Globus pallidus (tissue), 1 donor: ENCODE results near the gene ZNF648.
"Not testable (repeated sequence)": the region's sequence is repeated elsewhere in the genome, so short reads cannot be mapped to it uniquely, and the experiment has no call there.

Experiments
- DNase-seq: peaks from one replicate; pipeline ENCODE4 v3.0.0-alpha.2; 2015; ENCODE audit warnings: low spot score

The ZNF648 gene

GRCh38 chr1:182061594-182061993, at the start of gene ZNF648:
TSS of gene ZNF648 (minus strand) at chr1:182061712. CDS start at chr1:182058010, 3,702 bp downstream.
- no peak for DNase-seq

- DNase-seq, result no peak
Observed at GRCh38 chr1:182110635-182111034, 49.1 kb upstream of the ZNF648 start.

GRCh38 chr1:182109771-182110170, 48.3 kb upstream of the ZNF648 start:
- no peak for DNase-seq

DNA sequence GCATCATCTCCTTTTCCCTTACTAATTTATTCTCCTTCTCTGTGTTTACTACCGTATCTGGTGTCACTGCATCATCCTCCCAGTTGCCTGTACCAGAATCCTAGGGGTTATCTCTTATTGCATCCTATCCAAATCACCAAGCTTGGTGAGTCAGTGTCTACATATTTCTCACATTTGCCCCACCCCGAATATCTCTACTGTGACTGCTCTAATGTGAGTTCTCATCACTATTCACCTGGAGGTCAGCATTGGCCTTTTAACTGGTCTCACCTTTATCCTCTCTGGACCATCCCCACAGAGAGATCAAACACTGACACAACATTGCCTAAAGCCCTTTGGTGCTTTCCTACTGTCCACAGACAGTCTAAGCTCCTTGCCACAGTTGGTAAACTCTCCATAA, 45.7 kb upstream of the ZNF648 start:
- DNase-seq, result no peak

GRCh38 chr1:182102043-182102416, 40.5 kb upstream of the ZNF648 start:
- DNase-seq, result no peak

- no peak for DNase-seq
Observed at GRCh38 chr1:182101415-182102042, 40.0 kb upstream of the ZNF648 start.

GRCh38 chr1:182098301-182098700, 36.8 kb upstream of the ZNF648 start:
- DNase-seq, result no peak

- DNase-seq, result no peak
Observed at GRCh38 chr1:182095946-182096345, 34.4 kb upstream of the ZNF648 start.

- not testable (repeated sequence) for DNase-seq
Observed at GRCh38 chr1:182094514-182095005, 33.0 kb upstream of the ZNF648 start.

DNA sequence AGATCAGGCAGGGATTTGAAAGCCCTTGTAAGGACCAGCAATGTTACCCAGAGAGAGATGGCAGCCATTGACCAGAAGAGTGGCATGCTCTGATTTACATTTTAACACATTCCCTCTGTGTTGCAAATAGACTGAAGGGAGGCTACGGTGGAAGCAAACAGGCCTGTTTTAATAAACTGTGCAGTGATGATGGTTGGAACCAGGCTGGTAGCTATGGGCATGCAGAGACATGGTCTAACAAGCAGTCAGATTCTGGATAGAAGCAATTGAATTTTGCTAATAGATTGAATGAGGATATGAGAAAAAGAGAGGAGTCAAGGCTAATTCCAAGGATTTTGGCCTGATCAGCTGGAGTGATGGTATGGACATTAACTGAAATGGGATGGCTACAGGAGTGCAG, 32.3 kb upstream of the ZNF648 start:
- no peak for DNase-seq

DNA sequence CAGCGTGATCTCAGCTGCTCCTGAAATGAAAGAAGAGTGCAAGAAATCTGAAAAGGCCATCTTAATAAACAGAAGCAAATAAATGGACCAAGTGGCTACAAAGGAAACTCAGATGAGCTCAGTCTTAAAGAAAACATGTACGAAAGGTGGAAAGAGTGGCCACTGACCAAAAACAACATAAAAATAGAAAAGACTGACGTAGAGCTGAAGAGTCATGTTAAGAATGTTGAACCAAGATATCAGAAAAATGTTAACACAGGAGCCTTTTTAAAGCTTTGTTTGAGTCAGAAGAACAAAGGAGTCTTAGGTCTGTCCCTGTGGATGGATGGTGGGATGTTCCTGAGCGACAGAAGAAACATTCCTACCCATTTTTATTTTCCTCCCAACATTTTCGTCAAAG, 30.8 kb upstream of the ZNF648 start:
- no peak for DNase-seq

DNA sequence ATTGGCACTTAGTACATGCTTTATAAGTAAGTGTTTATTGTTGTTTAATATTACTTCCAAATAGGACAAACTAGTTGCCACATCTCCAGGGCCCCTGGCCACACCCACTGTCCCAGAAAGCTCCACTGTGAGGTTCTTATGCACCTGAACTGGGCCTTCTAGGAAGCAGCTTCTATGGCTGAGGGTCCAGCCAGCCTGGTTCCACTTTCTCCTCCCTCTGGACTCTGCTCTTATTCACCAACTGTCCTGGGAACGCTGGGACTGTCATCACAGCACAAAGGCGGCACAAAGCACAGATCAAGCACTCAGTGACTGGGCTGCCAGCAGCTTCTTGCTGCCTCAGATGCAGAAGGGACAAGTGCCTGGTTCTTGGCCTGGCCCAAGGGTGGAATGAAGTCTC, 29.6 kb upstream of the ZNF648 start:
- no peak for DNase-seq

- DNase-seq, result no peak
Observed at GRCh38 chr1:182087719-182088350, 26.3 kb upstream of the ZNF648 start.

- no peak for DNase-seq
Observed at GRCh38 chr1:182087304-182087703, 25.8 kb upstream of the ZNF648 start.

GRCh38 chr1:182086620-182087019, 25.1 kb upstream of the ZNF648 start:
- no peak for DNase-seq

DNA sequence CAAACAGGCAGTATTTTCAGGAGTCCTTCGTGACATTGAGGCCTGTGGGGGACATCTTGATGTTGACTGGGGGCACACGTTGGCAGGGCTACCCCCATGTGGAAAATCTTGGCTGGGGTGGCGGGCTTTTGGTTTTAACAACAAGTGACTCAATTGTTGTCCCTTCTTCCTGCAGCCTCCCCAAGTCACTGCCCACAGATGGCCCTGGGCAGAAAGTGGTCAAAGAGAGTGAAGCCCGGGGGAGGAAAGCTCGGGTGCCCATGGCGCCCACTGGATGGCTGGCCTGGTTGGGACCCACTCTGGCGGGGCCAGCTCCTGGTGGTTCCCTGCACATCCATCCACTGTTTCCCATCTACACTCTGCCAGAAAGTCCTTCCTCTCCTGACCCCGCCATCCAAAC, 24.6 kb upstream of the ZNF648 start:
- no peak for DNase-seq

DNA sequence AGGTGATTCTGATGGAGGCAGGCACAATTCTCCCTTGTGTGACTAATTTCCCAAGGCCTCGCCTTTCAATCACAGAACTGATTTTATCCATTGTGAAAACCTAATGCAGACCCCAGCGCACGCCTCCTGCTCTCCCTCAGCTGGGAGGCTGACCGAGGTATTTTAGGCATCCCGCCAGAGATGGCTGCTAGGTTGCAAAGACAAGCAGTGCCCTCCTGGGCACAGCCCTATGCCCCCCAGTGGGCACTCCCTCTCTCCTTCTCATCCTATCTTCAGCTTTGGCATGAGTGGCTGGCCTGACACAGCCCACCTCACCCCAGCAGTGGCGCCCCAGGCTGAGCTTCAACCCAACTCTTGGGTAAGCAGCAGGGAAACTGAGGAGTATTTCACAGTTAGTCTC, 24.2 kb upstream of the ZNF648 start:
- DNase-seq, result no peak

DNA sequence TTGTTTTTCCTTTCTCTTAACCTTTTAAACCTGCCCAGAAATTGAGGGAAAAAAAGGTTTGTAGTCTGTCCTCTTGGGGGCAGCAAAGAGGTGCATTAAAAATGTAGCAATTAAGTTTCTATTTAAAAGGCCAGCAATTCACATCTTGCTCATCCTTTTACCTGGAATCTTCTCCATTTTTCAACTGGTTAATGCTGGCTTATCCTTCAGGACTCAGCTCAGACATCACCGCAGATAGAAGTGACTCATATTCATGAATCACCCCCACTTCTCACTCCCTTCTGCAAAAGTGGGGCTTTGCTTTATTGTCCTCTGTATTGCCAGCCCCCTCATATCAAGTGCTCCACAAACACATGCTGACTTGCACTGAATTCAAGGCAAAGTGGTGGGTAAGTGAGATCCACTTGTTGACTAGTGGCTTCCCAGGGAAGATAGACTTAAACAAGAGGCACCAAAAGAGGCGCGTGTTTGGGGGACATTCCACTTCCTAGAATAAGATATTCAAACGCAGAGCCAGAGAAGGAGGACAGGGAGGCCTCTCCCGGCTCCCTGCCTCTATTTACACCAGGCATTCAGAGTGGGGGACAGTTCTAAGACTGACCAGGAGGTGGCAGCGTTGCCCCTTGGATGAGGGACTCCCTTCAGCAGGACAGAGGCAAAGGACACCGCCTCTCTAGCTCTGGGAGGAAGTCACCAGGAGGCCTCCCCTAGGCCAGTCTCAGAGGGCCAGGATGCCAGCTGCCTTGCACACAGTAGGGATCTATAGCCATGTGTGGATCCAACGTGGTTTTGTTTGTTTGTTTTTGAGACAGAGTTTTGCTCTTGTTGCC, 23.2 kb upstream of the ZNF648 start:
- peak; percentile 88 for DNase-seq

GRCh38 chr1:182083851-182084486, 22.5 kb upstream of the ZNF648 start:
- DNase-seq, result no peak

DNA sequence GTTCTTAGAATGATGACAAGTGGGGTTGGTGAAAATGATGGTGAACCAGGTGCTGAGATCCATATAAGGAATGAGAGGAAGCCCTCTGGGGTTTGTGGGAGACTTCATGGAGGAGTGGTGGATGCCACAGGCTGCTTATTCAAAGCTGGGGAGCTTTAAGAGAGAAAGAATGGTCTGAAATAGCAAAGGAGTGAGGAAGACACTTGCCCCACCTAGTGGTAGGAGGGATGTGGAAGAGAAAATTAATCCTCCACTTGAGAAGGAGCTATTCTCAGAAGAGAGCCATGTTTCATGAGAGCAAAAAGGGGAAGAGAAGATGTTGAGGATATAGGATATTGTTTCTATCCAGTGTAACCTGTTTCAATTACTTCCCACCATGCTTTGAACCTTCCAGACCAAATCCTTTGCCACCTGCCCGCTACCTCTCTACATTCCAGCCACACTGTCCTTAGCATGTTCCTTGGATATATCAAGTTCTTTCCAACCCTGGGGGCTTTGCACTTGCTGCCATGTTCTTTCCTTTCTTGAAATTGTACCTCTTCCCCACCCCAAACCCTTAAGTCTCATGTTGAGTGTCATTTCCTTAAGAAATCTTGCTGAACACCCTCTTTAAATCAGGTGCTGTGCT, 19.6 kb upstream of the ZNF648 start:
- peak; percentile 68 for DNase-seq

- DNase-seq, result no peak
Observed at GRCh38 chr1:182080040-182080439, 18.5 kb upstream of the ZNF648 start.

GRCh38 chr1:182071924-182072323, 10.4 kb upstream of the ZNF648 start:
- no peak for DNase-seq
